Measurements from ENCODE around the gene SKAP2.

Gene SKAP2

DNA sequence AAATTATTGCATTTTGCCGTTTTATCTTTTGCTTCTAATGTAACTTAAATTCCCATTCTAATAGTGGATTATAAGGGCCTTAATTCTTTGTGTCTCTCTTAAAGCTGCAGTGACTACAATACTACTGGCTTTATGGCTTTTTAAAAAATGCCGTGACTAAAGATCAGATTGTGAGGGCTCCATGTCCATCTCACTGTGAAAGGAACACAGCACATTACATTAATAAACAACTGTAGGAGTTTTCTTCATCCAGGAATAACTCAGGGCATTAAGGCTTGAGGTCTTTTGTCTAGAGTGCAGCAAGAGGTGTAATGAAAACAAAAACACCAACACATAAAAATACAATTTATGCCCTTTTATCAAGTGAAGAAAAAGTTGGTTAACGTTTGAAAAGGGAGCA, 205.3 kb downstream of the SKAP2 start:
- DNase-seq: no peak

DNA sequence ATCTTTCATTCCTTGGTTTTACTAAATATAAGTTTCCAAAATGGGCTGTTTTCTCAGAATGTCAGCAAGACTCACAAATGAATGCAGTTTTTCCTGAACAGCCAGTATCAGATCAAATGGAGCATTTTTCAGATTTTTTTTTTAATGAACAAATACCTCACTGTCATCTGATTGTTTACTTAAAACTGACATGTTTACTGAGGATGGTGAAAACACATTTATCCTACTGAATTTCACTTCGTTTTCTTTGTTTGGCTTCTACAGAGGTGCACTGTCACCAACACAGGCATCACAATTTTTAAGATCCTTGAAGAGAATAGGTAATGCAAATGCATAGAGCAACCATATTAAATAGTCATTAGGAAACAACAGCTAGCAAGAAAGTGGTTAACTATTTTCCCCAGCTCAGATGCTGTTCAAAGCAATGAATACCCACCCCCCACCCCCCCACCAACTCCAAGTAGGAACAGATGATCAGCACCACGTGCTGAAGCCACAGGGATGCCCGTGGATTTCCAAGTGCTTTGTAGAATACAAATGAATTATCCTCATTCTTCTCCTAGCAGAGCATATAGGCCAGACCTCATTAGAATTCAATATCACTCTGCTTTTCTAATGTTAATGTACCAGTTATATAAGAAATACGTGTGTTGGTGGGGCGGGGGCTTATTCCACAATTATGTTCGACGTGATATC, 205.9 kb downstream of the SKAP2 start:
- DNase-seq: peak; percentile 42

DNA sequence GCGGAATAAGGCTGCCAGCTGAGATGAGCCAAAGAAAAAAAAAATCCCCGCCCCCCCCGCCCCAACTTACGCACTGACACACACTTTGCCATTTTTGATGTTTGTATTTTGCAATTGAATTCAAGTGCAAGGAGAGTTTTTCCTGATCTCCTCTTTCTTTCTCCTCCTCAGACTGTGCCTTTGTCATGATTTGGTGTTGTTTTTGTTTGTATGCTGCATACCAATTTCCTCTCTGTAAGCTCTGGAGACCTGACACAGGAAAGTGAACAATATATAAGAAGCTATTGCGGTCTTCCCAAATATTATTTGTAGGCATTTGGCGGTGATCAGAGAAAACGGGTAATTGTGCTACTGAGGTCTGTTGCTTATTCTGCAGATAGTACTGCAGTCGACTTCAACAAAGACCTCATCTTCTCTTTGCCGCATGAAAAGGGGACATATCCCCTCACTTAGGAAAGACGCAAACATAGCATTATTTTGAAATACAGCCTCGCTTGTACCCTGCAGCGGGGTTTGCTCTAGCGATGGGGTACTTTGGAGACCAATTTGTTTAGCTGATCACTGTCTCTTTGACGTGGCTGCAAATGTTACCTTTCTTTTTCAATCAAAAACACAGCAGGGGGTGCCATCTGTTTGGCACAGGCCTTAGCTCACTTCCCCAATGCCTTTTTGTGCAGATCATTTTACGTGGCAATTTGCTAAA, 206.6 kb downstream of the SKAP2 start:
- DNase-seq: peak; percentile 39

DNA sequence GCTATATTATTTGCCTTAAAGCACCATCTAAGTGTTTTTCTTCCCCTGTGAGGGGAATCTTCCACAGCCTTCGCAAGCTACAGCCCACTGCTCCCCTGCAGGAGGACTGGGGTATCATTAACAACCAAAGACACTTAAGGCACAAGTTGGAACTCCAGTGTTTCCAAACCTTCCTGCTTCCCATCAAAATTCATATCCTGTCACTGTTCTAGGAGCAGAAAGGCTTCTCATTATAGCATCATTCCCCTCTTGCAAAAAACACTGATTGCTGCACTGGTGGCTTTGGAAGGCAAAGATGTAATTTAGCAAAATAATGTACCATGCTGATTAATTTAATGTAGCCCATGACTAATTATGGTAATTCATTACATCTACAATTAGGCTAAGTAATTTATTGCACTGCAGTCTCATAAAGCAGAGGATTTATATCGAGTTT, 207.2 kb downstream of the SKAP2 start:
- peak; percentile 40 for DNase-seq

DNA sequence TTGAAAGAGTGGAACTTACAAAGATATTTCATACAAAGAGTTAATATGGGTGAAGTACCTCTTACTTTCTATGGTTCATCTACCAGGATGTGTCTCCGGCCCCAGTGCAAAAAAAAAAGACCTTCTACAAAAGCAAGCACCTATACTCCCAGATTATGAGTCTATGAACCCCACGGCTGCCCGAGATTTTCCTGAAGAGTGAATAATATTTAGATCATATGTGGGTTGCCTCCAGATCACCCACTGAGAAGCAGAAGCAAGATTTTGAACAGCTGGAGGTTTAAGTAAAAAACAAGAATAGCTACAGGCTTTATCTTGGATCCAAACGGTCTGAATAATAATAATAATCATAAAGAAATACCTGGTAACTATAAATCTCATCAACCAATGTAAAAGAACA, 207.7 kb downstream of the SKAP2 start:
- no peak for DNase-seq

DNA sequence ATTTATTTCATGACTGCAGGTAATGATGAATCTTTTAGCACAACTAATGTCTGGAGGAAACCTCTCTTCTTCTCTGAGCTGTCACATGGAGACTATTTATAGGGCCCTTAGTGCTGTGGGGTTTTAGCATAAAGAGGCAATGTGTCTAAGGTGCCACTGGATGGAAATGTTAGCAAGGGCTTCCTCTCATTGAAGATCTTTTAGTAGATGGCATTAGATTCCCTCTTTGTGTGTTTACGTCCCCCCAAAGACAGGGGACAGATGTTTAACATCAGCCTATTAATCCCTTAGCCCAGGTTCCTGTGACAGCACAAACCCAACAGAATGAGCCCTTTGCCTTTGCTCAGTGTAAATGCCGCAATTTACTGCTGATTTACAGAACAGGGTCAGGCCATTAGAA, 208.6 kb downstream of the SKAP2 start:
- DNase-seq: no peak

DNA sequence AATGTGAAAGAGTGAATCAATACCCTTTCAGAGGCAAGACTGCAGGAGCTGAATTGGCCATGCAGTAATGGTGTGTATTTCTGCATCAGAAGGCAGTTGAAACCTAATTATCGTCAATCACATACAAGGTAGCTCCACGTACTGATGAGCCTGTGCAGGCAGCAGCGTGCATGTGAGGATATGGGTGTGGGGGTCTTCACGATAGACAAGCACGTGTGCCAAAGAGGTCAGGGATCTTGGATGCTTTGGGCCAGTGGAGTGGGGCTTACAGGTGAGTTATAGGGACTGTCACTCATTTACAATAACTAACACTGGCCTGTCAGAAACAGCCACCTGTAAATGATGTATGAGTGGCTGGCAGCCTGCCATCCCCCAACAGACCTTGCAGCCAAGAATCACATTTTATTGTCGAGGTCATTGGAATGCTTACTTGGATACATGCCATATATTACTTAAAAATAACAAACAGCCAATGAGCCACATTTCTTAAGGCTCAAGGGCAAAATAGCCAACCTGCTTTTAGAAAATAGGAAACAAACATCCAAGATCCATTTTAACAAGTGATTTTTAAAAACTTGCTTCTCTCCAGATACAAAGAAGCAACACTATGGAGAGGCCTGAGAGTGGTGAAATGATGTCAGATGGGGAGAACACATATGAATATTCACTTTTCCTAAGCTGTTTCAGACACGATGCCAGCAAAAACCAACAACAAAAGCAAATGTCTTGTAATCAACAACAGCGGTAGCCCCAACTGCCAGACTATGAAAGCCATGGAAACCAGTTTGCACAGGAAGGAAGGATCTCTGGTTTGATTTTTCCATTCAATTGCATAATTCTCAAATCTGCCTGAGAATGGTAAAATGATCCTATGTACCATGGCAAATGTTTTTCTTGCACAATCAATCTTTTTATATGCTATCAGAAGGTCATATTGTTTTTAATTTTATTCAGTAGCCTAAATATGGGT, 210.7 kb downstream of the SKAP2 start:
- DNase-seq: no peak

DNA sequence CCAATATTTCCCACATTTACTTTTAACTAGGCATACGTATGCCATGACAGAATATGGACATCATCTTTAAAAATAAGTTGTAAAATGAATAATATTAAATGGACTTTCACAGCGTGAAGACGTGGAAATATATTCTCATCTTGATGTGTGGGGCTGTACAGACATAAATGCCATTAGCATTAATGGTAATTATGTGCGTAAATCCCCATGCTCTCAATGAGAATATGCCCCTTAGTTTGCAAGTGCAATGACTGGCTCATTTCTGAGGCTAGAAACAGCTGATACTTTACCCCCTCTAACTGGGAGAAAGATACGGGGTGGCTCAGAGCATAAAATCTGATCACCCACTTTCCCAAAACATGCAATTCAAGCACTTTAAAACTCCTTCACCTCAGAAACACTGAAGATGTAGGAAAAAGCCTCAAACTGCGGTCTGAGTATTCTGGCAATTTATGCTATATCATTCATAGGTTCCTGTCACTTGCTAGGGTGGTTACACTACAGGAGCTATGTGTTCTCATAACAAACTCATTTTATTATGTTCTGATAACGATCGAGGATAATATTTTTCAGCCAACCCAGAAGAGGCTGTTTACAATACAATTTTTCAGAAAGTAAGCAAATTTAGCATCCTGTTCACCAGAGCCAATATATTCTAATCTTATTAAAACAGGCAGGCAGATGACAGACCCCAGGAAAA, 211.8 kb downstream of the SKAP2 start:
- DNase-seq: no peak

DNA sequence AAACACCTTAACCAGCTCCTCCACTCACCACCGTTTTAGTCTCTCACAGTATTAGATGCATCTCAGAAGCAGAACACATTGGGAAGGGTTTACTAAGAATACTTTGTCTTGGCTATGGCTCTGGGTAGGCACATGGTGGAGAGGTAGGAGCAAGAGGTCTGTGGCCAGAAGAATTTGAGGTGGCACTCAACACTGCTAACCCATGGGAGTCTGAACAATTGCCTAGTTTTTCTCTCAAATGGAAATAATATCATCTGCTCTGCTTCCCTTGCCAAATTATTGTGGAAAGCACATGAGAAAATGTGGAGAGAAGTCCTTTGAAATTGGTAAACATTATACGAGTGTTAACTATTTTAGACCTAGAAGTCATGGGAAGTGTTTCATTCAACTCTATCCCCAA, 214.3 kb downstream of the SKAP2 start:
- no peak for DNase-seq

DNA sequence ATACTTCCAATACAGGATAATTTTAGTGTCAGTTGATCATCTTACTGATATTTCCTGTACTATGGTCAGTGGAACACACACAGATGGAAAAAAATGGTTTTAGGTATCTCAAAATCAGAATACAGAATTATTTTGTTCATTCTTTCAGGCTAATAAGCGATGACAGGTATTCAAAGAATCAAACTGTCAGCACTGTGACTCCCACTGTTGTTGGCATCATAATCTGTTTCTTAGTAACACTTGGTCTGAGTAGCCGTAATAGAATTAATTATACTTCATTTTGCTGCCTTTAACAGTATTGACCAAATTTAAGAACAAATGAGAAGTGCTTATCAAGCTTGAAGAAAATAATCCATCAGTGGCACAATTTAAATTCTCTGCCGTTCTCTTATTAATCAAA, 215.0 kb downstream of the SKAP2 start:
- DNase-seq: no peak

DNA sequence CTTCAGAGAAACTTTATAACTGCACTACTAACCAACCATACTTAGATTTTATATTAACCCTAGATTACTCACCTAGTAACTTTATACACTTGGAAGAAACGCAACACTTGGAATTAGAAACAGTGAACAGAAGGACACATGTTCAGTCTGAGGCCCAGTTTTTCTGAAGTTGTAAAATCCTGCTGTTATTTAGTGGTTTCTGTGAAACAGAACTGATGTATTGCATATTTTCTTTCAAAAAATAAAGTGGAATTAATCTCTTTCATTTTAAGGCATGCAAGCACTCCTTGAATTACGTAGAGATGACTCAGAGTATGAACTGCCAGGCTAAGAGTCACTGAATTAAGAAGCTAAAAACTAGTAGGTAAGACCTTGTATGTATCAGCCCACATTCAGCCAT, 215.8 kb downstream of the SKAP2 start:
- no peak for DNase-seq

DNA sequence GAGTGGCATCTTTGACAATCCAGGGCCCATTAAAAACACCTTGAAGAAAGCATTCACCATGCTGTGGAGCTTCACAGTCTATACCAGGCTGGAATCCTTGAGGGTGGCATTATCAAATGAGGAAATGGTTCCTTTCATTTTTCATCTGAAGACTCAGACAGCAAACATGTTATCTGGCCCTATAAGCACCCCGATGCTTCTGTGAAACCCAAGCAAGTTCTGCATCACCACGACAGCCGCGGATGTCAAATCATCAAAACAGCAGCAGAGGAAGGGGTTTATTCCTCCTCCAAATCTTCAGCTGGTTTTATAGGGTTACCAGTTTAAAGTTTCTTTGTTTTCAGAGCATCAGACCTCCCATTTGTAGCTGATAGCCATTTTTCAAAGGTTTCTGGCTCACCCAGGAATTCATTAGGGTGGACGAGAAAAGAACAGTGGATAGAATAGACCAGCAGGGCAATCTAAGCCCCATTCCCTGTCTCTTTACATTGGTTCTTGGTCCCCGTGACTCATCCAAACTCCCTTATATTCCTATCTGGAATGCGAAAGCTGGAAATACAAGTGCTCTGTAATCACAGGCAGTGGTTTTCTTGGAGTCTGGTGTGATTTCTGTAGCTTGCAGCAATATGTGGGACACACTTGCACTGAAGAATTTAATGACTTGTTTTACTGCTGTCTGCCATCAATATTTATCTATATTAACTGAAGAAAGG, 217.9 kb downstream of the SKAP2 start:
- DNase-seq: no peak

DNA sequence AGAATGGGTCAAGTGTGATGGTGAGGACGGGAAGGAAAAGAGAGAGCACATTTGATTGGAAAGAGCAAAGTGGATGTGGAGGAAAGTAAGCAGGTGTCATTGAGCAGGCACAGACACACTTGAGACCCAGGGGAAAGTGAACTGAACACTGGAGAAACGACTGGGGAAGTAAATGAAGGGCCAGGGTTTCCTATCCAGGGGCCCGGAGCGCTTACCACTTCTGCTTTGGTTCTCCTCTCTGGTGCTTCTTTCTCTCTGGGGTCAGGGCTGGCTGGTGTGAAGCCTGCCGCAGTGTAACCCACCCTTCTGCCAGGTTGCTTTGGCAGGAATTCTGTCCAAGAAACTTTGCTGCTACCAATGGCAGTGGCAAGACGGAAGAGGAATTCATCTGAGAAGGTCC, 219.3 kb downstream of the SKAP2 start:
- no peak for DNase-seq

DNA sequence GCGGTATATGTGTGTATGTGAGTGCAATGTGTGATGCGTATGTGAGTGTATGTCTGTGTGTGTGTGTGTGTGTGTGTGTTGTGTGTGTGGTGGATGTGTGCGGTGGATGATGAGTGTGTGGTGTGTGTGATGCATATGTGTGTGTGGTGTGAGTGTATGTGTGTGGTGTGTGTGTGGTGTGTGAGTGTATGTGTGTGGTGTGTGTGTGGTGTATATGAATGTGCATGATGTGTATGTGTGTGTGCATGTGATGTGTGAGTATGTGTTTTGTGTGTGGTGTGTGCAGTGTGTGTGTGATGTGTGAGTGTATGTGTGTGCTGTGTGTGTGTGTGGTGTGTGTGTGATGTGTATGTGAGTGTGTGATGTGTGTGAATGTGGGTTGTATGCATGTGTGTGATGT, 222.0 kb downstream of the SKAP2 start:
- no peak for DNase-seq

DNA sequence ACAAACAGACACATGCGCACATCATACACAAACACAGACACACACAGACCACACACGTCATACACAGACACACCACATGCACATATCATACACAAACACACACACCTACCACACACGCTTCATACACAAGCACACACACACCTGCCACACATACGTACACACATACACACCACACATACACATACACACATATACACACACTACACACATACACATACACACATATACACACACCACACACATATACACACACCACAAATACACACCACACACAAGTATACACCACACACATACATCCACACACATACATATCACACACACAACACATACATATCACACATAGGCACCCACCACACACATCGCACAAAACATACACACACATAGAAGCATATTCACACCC, 224.7 kb downstream of the SKAP2 start:
- no peak for DNase-seq

DNA sequence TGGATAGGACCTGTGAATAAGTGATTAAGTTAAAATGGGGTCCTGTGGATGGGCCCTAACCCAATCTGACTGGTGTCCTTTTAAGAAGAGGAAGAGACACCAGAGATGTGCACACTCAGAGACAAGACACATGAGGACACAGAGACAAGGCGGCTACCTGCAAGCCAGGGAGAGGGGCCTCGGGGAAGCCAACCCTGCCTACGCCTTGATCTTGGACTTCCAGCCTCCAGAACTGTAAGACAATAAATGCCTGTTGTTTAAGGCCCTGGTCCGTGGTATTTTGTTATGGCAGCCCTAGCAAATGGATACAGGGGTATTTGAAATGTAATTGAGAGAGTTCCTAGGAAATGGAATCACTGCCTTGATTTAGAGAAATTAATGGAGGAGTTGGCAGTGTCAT, 225.3 kb downstream of the SKAP2 start:
- DNase-seq: no peak

DNA sequence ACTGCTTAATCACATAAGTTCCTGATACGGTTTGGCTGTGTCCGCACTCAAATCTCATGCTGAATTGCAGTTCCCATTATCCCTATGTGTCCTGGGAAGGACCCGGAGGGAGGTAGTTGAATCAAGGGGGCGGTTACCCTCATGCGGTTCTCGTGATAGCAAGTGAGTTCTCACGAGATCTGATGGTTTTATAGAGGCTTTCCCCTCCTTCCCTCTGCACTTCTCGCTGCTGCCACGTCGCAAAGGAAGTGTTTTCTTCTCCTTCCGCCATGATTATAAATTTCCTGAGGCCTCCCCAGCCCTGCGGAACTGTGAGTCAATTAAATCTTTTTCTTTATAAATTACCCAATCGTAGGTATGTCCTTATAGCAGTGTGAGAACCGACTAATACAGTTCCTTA, 226.2 kb downstream of the SKAP2 start:
- no peak for DNase-seq

DNA sequence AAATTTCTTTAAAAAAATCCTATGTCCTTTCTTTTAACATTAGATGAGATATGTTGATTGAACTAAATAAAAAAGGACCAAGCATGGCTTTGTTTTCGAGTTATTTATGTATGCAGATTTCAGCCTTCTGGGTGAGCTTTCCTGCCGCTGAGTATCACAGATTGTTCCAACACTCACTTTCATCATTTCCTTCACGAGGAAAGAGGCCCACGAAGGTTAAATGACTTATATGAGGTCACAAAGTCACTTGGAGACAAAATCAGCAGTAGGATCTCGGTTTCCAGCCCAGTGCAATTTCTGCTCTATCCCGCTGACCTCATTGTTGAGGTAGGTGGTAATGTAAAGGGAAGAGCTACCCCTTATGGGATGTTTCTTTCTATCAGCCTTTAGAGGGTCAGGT, 226.8 kb downstream of the SKAP2 start:
- DNase-seq: no peak

DNA sequence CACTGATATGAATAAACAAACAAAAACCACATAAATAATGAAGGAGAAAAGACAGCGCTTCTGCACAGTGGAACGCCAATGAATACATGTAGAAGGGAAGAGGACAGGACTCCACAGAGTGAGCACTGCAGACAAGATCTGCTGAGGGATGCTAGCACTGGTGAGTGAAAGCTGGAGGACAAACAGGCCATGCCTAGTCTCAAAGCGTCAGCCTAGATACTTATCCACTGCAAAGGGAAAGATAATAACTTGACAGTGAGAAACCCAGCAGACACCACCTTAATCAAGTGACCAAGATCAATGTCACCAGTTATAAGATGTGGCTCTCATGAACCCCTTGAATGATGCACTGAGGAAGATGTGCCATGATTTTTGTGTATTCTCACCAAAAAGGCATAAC, 227.6 kb downstream of the SKAP2 start:
- DNase-seq: no peak

DNA sequence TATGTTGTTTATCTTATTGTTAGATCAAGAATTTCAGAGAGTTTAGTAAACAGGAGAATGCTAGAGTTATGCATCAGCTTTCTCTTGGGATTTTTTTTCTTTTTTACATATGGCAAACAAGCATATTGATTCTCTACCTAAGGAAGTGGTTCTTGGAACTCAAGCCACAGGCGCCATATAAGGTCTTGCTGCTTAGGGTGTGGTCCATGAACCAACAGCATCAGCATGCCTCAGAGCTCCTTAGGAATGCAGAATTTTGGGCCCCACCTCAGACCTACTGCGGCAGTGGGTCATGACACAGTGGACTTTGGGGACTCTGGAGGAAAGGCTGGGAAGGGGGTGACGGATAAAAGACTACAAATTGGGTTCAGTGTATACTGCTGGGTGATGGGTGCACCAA, 230.8 kb downstream of the SKAP2 start:
- DNase-seq: no peak

DNA sequence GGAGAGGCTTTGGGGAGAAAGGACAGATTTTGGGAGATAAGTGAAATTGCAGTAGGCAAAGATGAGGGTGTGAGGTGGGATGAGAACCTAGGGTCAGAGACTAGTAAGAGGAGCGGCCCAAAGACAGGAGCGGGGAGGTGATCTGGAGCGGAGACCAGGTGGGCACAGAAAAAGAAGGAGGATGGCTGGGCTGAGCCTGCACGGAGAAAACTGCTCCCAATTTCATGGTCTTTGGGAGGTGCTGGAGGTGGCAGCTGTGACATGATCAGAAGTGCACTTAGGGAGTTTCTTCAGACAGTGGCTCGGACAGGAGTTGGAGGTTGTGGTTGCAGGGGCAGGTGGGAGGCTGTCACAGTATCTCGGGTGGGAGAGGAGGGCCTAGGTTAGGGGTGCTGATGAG, 232.8 kb downstream of the SKAP2 start:
- DNase-seq: no peak

DNA sequence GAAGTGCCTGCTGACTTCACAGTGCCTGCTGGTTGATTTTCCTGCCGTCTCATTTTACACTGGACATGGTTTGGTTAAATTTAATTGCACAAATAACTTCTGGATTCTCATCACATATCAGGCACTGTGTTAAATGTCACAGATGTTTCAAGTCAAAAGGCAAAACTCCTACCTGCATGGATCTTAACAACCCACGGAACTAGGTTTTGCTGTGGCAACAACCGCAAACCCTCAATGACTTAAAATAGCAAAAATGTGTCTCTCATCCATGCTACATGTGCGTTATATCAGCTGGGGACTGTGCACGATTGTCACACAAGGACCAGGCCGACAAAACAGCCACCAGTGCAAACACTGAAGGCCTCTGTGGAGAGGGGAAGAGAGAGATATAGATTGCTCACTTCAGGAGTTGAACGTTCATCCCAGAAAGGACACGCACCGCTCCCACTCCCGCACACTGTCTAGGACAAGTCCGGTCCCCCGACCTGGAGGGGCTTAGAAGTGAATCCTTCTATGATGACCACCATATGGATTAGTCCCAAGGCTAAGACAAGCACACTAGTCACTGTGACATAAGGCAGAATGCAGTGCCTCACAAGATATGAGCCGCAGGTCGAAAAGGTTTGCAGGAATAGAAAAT, 233.3 kb downstream of the SKAP2 start:
- DNase-seq: no peak
